Spleen (tissue), 11 donors: ENCODE results near the gene NTN4. TPM values are rescaled to one million over a fixed set of nuclear protein-coding genes. Genes with fewer than 3 reads are reported as not detected.

ENCODE experiments used
- DNase-seq: peaks from one replicate; pipeline ENCODE4 v3.0.0-alpha.2; 2020
- H3K27ac ChIP-seq, 8 donors: fragments of 200-600 bp; sonication (generic) in 7 of 8; 1 replicate in 4 of 8; 2 replicates in 4 of 8; pipeline versions ENCODE4 v1.5.0 to v1.8.0; 2016 to 2021; ENCODE audit warnings: inconsistent platforms in 4 of 8, mild to moderate bottlenecking in 4 of 8, moderate library complexity in 1 of 8
- H3K27me3 ChIP-seq, 7 donors: fragments of 200-600 bp; sonication (generic) in 6 of 7; replicated peaks in 1 of 7; 1 replicate in 4 of 7; 2 replicates in 3 of 7; pipeline versions ENCODE4 v1.5.0 to v1.8.0; 2016 to 2021; ENCODE audit warnings: inconsistent platforms in 3 of 7, mild to moderate bottlenecking in 1 of 7
- H3K36me3 ChIP-seq, 6 donors: fragments of 200-600 bp; sonication (generic) in 5 of 6; 1 replicate in 4 of 6; 2 replicates in 2 of 6; pipeline versions ENCODE4 v1.5.0 to v1.8.0; 2016 to 2021; ENCODE audit warnings: inconsistent platforms in 2 of 6
- H3K4me1 ChIP-seq, 6 donors: fragments of 200-600 bp; sonication (generic) in 5 of 6; 1 replicate in 3 of 6; 2 replicates in 3 of 6; pipeline versions ENCODE4 v1.5.0 to v1.8.0; 2016 to 2021; ENCODE audit warnings: inconsistent platforms in 3 of 6
- H3K4me3 ChIP-seq, 8 donors: fragments of 200-600 bp; sonication (generic) in 7 of 8; 1 replicate in 4 of 8; 2 replicates in 4 of 8; pipeline versions ENCODE4 v1.5.0 to v1.8.0; 2016 to 2021; ENCODE audit warnings: inconsistent platforms in 4 of 8, mild to moderate bottlenecking in 4 of 8, moderate library complexity in 2 of 8
- H3K9me3 ChIP-seq, 8 donors: fragments of 200-600 bp; sonication (generic) in 7 of 8; 1 replicate in 4 of 8; 2 replicates in 4 of 8; pipeline versions ENCODE4 v1.5.0 to v1.8.0; 2016 to 2021; ENCODE audit warnings: inconsistent platforms in 4 of 8
- POLR2A ChIP-seq, 3 donors: fragments of 450-650 bp; IDR thresholded peaks; one replicate each; pipeline ENCODE4 v1.5.1; 2017; ENCODE audit warnings: antibody characterized with exemption in 3 of 3, mild to moderate bottlenecking in 1 of 3
- POLR2AphosphoS5 ChIP-seq, 3 donors: sonication (generic); formaldehyde crosslinking; IDR thresholded peaks; one replicate each; pipeline ENCODE4 v1.5.1; 2017; ENCODE audit warnings: antibody characterized with exemption in 3 of 3
- WGBS, 5 donors: extraction: QIAGEN DNeasy Blood & Tissue Kit in 3 of 5; methylation state at CpG; one replicate each; pipeline versions ENCODE4 v1.1.5 to v1.1.7; 2013 to 2018; 5-methylcytosine and 5-hydroxymethylcytosine counted together
- intact Hi-C: fragments of 100-400 bp; cut with DNase I; formaldehyde crosslinking; loops from one replicate; pipeline ENCODE4 v1.15.0; 2023; ENCODE audit warnings: low total_unique reads
- polyA plus RNA-seq, 3 donors: library from polyadenylated mRNA; stranded (reverse); fragments of 200-250 nt; gene quantifications; one replicate each; pipeline ENCODE4 v1.2.1, GENCODE V29; 2013
- total RNA-seq, 7 donors: library from RNA; depleted of rRNA in 3 of 7; stranded (reverse); fragments of >200 nt in 3 of 7; fragmentation: NEBNext Ultra II Directional in 4 of 7; extraction: Animal tissue kit (Norgen Biotek cat#: 25700) in 4 of 7; gene quantifications; one replicate each; pipeline versions ENCODE4 v1.1.0 to v1.2.1, GENCODE V29; 2016 to 2021
- TF ChIP-seq, protein P1 (sequence below), 11 experiments: fragments of 200-600 bp in 7 of 11; fragments of 450-650 bp in 4 of 11; sonication (generic) in 4 of 11; IDR thresholded peaks in 8 of 11; conservative IDR thresholded peaks in 3 of 11; 1 replicate in 7 of 11; 2 replicates in 4 of 11; pipeline versions ENCODE4 v1.4.0 to v1.8.0; 2016 to 2021; ENCODE audit warnings: antibody characterized with exemption in 11 of 11, inconsistent platforms in 4 of 11, mild to moderate bottlenecking in 1 of 11
- donor health status: healthy with polysubstance abuse.
- donor health status: DM: no; HTN: no; CAD: no; lungs with moderate emphysema.
- donor health status: DM: no; HTN: no; CAD: no.
- donor health status: Bipolar disorder and iron deficiency.
- donor health status: healthy.
- donor health status: DM: no; HTN: no; CAD: no.
- donor health status: DM: yes; HTN: yes; CAD: no.

NTN4 gene
- total and polyA plus RNA-seq, 10 donors = 17.6 to 482 (median 292) TPM

DNA sequence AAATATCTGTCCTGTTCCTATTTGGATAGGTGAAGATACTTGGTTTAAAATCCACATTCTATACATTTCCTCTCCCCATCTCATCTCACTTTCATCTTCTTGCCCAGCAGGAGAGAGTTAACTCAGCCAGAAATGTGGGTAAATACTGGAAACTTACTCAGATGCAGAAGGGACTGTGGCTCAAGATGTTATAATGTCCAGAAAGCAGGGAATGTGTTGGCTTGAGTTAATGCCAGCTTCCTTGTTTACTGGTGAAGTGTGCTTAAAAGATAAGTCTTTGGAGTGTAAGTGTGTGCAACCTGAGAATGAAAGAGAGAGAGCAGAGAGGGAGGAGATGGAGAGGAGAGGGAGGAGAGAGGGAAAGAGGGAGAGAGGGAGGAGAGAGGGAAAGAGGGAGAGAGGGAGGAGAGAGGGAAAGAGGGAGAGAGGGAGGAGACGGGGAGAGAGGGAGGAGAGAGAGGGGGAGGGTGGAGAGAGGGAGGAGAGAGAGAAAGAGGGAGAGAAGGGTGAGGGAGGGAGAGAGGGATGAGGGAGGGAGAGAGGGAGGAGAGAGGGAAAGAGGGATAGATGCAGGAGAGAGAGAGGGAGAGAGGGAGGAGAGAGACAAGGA lies 46.2 kb upstream of the NTN4 start:
- Histone ChIP-seq H3K9me3 (no peaks in the 10 kb centered on the region), H3K4me1 (peaks cover 0 to 6% (median 0%) of the 10 kb centered on the region in 6 donors), H3K27ac (no peak overlapping the region), H3K27me3 (peaks cover 0 to 8% (median 0%) of the 10 kb centered on the region in 7 donors), H3K36me3 (no peaks in the 10 kb centered on the region), H3K4me3 (no peak overlapping the region)
- 0 to 28% (median 0%) methylated on average over 1 of the region's 1 CpG for WGBS, 5 donors
- intact Hi-C loops = no loop called here
- DNase-seq = no peak
- TF ChIP-seq, protein P1, sequence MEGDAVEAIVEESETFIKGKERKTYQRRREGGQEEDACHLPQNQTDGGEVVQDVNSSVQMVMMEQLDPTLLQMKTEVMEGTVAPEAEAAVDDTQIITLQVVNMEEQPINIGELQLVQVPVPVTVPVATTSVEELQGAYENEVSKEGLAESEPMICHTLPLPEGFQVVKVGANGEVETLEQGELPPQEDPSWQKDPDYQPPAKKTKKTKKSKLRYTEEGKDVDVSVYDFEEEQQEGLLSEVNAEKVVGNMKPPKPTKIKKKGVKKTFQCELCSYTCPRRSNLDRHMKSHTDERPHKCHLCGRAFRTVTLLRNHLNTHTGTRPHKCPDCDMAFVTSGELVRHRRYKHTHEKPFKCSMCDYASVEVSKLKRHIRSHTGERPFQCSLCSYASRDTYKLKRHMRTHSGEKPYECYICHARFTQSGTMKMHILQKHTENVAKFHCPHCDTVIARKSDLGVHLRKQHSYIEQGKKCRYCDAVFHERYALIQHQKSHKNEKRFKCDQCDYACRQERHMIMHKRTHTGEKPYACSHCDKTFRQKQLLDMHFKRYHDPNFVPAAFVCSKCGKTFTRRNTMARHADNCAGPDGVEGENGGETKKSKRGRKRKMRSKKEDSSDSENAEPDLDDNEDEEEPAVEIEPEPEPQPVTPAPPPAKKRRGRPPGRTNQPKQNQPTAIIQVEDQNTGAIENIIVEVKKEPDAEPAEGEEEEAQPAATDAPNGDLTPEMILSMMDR (IDR thresholded peaks at IDR 0.05 in 8 of 11, conservative IDR thresholded peaks at IDR 0.05 in 3 of 11) = no peak
- no peak for TF ChIP-seq POLR2A (IDR thresholded peaks at IDR 0.05)

DNA sequence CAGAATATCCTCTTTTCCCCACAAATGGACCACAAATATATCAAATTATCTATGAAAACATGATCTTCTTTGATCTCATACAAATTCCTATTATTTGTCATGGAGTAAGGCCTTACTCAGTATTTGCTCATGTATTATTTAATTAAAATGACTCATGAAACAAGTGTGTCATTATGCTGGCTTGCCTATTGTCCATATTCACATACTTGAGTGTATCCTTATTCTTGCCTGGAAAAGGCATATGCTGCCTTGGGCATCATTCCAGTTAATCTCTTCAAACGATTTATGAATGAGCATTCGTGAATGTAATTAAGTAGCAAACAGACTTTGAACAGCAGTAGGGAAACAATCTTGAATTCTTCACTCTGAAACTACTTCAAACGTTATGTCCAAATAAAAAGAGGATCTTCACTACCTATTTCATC lies 45.6 kb upstream of the NTN4 start:
- Histone ChIP-seq H3K36me3 (no peaks in the 10 kb centered on the region), H3K27ac (no peak overlapping the region), H3K4me3 (no peak overlapping the region), H3K4me1 (peaks cover 0 to 6% (median 0%) of the 10 kb centered on the region in 6 donors), H3K9me3 (no peaks in the 10 kb centered on the region), H3K27me3 (peaks cover 0 to 12% (median 0%) of the 10 kb centered on the region in 7 donors)
- TF ChIP-seq POLR2A (IDR thresholded peaks at IDR 0.05) = no peak
- TF ChIP-seq, protein P1 (IDR thresholded peaks at IDR 0.05 in 8 of 11, conservative IDR thresholded peaks at IDR 0.05 in 3 of 11) = no peak
- TF ChIP-seq POLR2AphosphoS5 (IDR thresholded peaks at IDR 0.05) = no peak
- no peak for DNase-seq
- intact Hi-C loops = no loop called here
- WGBS, 5 donors = 51 to 60% (median 56%) methylated on average over 3 of the region's 3 CpGs

DNA sequence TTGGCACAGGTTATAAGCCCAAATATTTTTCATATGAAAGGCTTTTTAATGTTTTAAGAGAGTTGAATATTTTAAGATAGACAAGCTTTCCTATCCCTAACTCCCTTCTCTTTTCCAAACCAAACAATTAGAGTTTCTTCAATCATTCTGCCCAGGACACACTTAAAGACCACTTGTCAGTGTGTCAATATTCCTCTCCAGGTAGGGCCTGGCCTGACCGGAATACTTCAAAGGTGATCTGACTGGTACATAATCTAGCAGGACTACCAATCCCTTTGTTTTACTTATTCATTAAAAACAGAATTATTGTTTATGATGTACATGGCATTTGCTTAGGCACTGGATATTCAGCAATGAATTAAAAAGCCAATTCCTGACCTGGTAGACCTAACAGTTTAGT lies 44.0 kb upstream of the NTN4 start:
- no peak for TF ChIP-seq POLR2AphosphoS5 (IDR thresholded peaks at IDR 0.05)
- TF ChIP-seq, protein P1 (IDR thresholded peaks at IDR 0.05 in 8 of 11, conservative IDR thresholded peaks at IDR 0.05 in 3 of 11) = no peak
- TF ChIP-seq POLR2A (IDR thresholded peaks at IDR 0.05) = no peak
- H3K27ac ChIP-seq = no peak overlapping the region
- no peak overlapping the region for H3K4me3 ChIP-seq
- intact Hi-C loops = no loop called here
- H3K9me3 ChIP-seq = no peaks in the 10 kb centered on the region
- H3K27me3 ChIP-seq = peaks cover 0 to 18% (median 0%) of the 10 kb centered on the region in 7 donors
- no peaks in the 10 kb centered on the region for H3K36me3 ChIP-seq
- no peak for DNase-seq
- 94 to 97% (median 95%) methylated on average over 1 of the region's 1 CpG for WGBS, 5 donors
- peaks cover 0 to 6% (median 0%) of the 10 kb centered on the region in 6 donors for H3K4me1 ChIP-seq

DNA sequence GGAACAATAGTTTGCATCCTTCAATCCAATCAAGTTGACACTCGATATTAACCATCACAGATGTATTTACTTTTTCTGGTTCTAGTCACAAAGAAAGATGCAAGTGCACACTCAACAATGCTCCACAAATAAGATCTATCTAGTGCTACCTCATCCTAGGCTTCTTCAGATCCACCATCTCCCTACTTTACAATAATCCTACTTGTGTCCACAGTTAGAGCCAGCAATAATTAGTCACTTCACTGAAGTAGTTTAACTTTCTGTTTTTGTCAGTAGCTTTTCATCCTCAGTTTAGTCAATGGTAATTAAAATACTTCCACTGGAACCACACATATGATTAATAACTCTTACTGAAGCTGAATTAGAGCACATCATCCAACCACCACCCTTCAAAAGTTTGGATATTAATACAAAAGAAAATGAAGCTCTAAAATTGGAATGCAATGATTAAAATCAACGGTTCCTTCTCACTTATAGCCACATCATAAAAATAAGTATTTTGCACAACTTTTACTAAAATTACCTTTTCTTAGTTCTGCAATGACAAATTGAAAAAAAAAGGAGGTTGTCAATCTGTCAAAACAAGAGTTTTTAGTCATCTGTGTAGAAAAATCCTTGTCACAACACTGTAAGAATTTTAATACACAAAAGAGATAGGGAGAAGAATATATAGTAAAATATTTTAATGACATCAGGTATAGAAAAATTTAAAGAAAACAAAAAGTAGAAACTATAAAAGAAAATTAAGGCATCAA lies 39.9 kb upstream of the NTN4 start:
- Histone ChIP-seq H3K9me3 (no peaks in the 10 kb centered on the region), H3K36me3 (no peaks in the 10 kb centered on the region), H3K4me1 (no peaks in the 10 kb centered on the region), H3K27me3 (peaks cover 0 to 15% (median 0%) of the 10 kb centered on the region in 7 donors), H3K4me3 (no peak overlapping the region), H3K27ac (no peak overlapping the region)
- no peak for DNase-seq
- TF ChIP-seq POLR2A (IDR thresholded peaks at IDR 0.05) = no peak
- TF ChIP-seq POLR2AphosphoS5 (IDR thresholded peaks at IDR 0.05) = no peak
- TF ChIP-seq, protein P1 (IDR thresholded peaks at IDR 0.05 in 8 of 11, conservative IDR thresholded peaks at IDR 0.05 in 3 of 11) = no peak
- WGBS, 5 donors = 72 to 83% (median 77%) methylated on average over 2 of the region's 2 CpGs
- intact Hi-C loops = no loop called here
